GM21737 (cell line): ENCODE measurements around the gene LRRC61.
"Not testable (repeated sequence)": the region's sequence is repeated elsewhere in the genome, so short reads cannot be mapped to it uniquely, and the experiment has no call there.

Experiments used
- ATAC-seq: cut with Tn5 transposase; IDR thresholded peaks from one replicate; pipeline ENCODE4 v1.9.1; 2021; ENCODE audit warnings: mild to moderate bottlenecking, moderate library complexity; ENCODE audit not compliant: unreplicated experiment

The LRRC61 gene

DNA sequence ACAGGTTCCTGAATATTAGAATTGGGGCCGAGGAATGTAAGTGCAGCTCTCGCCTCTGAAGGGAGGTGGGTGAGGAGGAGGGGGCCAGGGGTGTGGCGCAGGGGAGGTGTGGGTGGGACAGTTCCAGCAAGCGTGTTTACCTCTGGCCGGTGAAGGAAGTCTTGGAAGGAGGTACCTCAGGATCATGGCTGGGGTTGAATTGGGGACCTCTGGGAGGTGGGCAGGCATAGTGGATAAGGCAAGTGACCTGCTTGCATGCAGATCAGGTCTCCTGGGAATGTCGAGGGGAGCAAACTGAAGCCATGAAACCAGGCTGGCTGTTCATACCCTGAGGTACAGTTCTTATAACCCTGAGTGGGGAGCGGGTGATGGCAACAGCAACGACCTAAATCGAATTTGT, 57.9 kb downstream of the LRRC61 start:
- no peak for ATAC-seq

DNA sequence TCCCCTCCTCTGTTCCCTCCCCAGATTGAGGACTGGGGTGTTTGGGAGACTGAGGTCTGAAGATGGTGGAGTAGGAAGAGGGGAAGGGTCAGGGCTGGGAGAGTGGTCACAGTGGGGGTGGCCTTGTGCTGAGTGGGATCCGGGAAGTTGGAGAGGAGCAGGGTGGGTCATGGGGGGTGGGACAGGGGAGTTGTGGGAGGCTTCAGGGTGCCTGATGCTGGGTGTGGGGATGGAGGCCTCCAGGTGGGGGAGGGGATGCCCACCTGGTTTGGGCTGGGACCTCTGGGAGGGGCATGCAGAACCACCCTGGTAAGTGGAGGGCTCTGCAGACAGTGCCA, 58.6 kb downstream of the LRRC61 start:
- ATAC-seq: no peak

DNA sequence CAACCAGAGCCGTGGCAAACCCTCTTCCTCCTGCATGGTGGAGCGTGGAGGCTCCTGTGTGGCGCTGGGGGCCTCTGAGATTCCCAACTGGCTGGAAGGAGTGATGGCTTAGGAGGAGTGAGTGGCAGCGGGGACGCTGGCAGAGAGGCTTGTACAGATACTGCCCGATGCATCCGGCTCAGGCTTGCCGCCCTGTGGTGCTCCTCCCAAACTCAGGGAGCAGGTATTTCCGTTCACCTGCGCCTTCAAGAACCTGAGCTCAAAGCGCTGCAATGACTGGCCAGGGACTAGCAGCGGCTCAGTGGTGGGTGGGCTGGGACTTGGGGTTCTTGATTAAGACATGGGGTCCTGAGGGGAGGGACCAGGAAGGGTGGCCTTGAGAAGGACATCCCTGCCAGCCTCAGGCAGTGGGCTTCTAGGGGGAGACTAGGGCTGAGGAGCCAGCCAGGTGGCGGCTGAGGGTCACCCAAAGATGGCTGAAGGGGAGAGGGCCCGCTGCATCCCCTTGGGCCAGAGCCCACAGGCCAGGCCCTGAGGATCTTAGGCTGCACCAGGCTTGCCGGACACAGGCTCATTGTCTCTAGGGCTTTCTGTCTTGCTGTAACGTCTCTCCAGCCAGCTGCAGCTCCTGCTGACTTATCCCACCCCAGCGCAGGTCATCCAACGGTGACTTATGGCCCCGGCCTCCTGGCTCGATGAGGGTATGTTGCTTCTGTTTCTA, 59.1 kb downstream of the LRRC61 start:
- ATAC-seq: no peak

DNA sequence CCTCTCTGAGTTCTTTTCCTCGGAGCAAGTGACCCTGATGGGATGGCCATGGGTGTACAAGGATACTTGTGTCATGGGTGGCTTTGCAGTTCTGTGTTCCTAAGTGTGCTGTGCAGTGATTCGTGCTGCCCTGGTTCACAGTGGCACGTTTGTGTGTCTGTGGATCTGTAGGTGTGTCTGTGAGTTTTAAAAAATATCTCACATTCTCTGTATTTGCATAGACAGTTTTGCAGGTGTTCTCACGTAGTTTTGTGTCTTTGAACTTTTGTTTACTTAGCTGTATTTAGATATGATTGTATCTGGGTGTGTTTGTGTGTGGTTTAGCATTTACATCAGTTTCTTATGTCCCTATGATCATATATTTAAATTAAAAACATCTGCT, 59.7 kb downstream of the LRRC61 start:
- no peak for ATAC-seq

DNA sequence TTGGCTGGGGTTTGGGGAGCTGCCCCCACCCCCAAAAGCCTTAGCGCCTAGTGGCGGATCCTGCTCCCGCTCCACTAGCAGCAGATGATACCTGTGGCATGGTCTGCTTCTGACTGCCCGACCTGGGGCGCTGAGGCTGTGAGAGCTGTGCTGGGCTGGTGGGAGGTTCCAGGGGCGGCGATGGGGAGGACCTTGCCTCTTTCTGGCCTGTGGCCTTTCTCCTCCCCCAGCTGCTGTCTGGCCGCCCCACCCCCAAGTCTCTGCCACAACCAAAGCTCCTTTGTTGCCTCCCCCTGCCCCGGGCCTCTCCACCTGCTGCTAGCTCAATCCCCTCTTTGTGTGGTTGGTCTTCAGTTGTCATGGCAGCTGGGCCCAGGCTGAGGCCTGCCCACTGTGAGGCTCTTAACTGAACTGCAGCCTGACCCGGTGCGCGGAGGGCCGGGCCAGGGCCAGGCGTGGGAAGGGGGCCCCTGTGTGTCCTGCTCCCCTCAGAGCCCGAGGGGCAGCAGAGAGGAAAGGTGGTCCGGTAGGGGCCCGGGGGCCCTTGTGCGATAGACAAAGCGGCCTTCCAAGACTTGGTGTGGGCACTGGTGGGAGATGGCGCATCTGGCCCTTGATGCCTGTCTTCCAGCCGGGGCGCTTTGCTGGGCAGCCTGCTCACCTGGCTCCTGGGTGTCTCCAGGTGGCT, 60.7 kb downstream of the LRRC61 start:
- ATAC-seq: no peak

DNA sequence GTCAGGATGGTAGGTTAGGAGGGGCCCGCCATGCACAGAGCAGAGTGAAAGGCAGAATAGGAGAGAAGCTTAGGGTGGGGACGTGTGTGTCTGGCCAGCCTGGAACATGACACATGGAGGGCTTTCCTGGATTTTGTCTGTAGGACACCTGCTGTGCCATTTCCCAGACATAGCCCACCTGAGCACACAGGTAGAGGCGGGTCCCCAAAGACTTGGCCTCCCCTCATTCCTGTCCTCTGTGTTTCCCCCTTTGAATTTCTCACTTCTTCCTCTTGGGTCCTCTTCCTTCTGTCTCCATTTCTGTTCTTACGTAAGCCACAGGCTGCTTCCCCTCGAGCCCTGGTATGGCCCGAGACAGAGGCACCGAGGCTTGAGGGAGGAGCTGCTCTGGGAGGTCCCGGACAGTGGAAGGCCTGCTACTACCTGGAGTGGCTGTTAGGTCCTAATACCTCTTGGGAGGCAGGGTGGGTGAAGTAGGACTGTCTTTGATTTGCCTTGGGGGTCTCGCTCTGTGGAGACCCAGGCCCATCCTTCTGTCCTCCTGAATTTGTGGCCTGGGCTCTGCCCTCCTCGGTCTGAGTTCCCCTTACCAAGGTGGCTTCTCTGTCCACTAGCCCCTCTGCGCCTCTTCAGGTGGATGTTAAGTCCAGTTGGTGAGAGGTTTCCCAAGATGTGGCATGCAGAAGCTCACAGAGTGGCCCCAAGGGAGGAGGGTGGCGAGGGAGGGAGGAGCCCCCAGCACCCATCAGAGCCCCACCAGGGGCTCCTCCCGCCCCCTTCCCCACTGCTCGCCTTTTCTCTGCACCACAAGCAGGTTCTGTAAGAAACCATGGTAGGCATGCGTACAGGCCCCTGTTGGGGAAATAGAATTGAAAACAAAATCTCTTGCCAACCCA, 61.5 kb downstream of the LRRC61 start:
- ATAC-seq: no peak

DNA sequence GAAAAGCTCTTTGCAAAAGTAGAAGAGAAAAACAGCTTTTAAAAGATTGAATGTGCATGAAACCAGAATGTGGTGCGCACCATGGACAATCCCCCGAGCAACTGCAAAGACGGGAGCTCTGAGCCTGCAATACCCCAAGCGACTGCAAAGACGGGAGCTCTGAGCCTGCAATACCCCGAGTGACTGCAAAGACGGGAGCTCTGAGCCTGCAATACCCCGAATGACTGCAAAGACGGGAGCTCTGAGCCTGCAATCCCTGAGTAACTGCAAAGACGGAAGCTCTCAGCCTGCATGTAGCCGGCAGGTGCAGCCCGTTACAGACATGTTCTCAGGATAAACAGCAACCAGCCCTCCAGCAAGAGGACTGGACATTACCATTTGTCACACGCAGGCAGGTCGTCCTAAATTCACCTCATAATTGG, 62.2 kb downstream of the LRRC61 start:
- no peak for ATAC-seq

GRCh38 chr7:150385884-150386283, 62.7 kb downstream of the LRRC61 start:
- not testable (repeated sequence) for ATAC-seq
